ENCODE data around the gene GALNT6.

- no peak for TF ChIP-seq CTCF (IDR thresholded peaks at IDR 0.05)
- TF ChIP-seq HOXA7 (CRISPR knock-in tag; IDR thresholded peaks at IDR 0.05) = no peak
- TF ChIP-seq EP300 (IDR thresholded peaks at IDR 0.05) = no peak
- TF ChIP-seq, protein P1, sequence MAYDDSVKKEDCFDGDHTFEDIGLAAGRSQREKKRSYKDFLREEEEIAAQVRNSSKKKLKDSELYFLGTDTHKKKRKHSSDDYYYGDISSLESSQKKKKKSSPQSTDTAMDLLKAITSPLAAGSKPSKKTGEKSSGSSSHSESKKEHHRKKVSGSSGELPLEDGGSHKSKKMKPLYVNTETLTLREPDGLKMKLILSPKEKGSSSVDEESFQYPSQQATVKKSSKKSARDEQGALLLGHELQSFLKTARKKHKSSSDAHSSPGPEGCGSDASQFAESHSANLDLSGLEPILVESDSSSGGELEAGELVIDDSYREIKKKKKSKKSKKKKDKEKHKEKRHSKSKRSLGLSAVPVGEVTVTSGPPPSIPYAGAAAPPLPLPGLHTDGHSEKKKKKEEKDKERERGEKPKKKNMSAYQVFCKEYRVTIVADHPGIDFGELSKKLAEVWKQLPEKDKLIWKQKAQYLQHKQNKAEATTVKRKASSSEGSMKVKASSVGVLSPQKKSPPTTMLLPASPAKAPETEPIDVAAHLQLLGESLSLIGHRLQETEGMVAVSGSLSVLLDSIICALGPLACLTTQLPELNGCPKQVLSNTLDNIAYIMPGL (CRISPR knock-in tag; IDR thresholded peaks at IDR 0.05; ENCODE audit: borderline replicate concordance) = no peak
- no peak for TF ChIP-seq ELK1 (IDR thresholded peaks at IDR 0.05; ENCODE audit: low read depth, low read length)
- TF ChIP-seq RARB (CRISPR knock-in tag; IDR thresholded peaks at IDR 0.05) = no peak
- TF ChIP-seq POLR2A (IDR thresholded peaks at IDR 0.05; ENCODE audit: low read length) = no peak
- TF ChIP-seq PHF8 (IDR thresholded peaks at IDR 0.05; ENCODE audit: borderline replicate concordance, low read depth) = no peak
- TF ChIP-seq, protein P2, sequence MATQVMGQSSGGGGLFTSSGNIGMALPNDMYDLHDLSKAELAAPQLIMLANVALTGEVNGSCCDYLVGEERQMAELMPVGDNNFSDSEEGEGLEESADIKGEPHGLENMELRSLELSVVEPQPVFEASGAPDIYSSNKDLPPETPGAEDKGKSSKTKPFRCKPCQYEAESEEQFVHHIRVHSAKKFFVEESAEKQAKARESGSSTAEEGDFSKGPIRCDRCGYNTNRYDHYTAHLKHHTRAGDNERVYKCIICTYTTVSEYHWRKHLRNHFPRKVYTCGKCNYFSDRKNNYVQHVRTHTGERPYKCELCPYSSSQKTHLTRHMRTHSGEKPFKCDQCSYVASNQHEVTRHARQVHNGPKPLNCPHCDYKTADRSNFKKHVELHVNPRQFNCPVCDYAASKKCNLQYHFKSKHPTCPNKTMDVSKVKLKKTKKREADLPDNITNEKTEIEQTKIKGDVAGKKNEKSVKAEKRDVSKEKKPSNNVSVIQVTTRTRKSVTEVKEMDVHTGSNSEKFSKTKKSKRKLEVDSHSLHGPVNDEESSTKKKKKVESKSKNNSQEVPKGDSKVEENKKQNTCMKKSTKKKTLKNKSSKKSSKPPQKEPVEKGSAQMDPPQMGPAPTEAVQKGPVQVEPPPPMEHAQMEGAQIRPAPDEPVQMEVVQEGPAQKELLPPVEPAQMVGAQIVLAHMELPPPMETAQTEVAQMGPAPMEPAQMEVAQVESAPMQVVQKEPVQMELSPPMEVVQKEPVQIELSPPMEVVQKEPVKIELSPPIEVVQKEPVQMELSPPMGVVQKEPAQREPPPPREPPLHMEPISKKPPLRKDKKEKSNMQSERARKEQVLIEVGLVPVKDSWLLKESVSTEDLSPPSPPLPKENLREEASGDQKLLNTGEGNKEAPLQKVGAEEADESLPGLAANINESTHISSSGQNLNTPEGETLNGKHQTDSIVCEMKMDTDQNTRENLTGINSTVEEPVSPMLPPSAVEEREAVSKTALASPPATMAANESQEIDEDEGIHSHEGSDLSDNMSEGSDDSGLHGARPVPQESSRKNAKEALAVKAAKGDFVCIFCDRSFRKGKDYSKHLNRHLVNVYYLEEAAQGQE (IDR thresholded peaks at IDR 0.05) = no peak
- TF ChIP-seq, protein P3, sequence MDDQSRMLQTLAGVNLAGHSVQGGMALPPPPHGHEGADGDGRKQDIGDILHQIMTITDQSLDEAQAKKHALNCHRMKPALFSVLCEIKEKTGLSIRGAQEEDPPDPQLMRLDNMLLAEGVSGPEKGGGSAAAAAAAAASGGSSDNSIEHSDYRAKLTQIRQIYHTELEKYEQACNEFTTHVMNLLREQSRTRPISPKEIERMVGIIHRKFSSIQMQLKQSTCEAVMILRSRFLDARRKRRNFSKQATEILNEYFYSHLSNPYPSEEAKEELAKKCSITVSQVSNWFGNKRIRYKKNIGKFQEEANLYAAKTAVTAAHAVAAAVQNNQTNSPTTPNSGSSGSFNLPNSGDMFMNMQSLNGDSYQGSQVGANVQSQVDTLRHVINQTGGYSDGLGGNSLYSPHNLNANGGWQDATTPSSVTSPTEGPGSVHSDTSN (IDR thresholded peaks at IDR 0.05) = no peak
- TF ChIP-seq CEBPB (IDR thresholded peaks at IDR 0.05) = no peak
Observed at GRCh38 chr12:51323966-51324895, 67.0 kb downstream of the GALNT6 start, which contains the start of gene BIN2.
